SU-DHL-6 (cell line): ENCODE measurements around the gene NDUFA5.

Experiments used
- H2AFZ ChIP-seq: fragments of 200-600 bp; sonication (generic); 2 replicates; pipeline ENCODE4 v1.6.1; 2014; ENCODE audit warnings: low read depth, mild to moderate bottlenecking, moderate library complexity, mixed read lengths, antibody characterized with exemption, low read length; ENCODE audit not compliant: severe bottlenecking
- H3F3A ChIP-seq: fragments of 200-600 bp; shearing (Covaris generic); 2 replicates; pipeline ENCODE4 v1.6.0; 2016; ENCODE audit warnings: antibody characterized with exemption, mild to moderate bottlenecking; ENCODE audit not compliant: insufficient read depth
- H3K27ac ChIP-seq: fragments of 200-600 bp; sonication (generic); 2 replicates; pipeline ENCODE4 v1.5.1; 2016; ENCODE audit warnings: low read depth, mild to moderate bottlenecking, low read length, moderate library complexity, mixed read lengths
- H3K27me3 ChIP-seq: fragments of 200-600 bp; sonication (generic), shearing (Covaris generic); 2 replicates; pipeline ENCODE4 v1.6.0; 2014; ENCODE audit warnings: mild to moderate bottlenecking, low read length
- H3K36me3 ChIP-seq: fragments of 200-600 bp; sonication (generic); 2 replicates; pipeline ENCODE4 v1.6.1; 2014; ENCODE audit warnings: mild to moderate bottlenecking, low read length, mixed read lengths
- H3K4me2 ChIP-seq: fragments of 300-600, 200-600 bp; shearing (Covaris generic), sonication (generic); 2 replicates; pipeline ENCODE4 v1.6.0; 2014; ENCODE audit warnings: low read length, low read depth, mild to moderate bottlenecking; ENCODE audit not compliant: poor library complexity, severe bottlenecking
- H3K4me3 ChIP-seq: fragments of 200-600 bp; sonication (generic); 2 replicates; pipeline ENCODE4 v1.5.1; 2014; ENCODE audit warnings: antibody characterized with exemption, low read length, mild to moderate bottlenecking, mixed read lengths; ENCODE audit not compliant: insufficient read depth, poor library complexity, severe bottlenecking
- H3K79me2 ChIP-seq: fragments of 200-600 bp; sonication (generic); 2 replicates; pipeline ENCODE4 v1.6.1; 2014; ENCODE audit warnings: mild to moderate bottlenecking, low read length, moderate library complexity; ENCODE audit not compliant: insufficient read depth
- H3K9ac ChIP-seq: fragments of 200-600 bp; sonication (generic); 2 replicates; pipeline ENCODE4 v1.7.0; 2014; ENCODE audit warnings: mild to moderate bottlenecking, low read length
- H3K9me2 ChIP-seq: fragments of 200-600 bp; sonication (generic); replicated peaks from 2 replicates; pipeline ENCODE4 v1.6.1; 2014; ENCODE audit warnings: low read length; ENCODE audit not compliant: insufficient read depth
- H3K9me3 ChIP-seq: fragments of 200-600 bp; sonication (generic); 2 replicates; pipeline ENCODE4 v1.6.1; 2014; ENCODE audit warnings: low read length, mixed read lengths; ENCODE audit not compliant: insufficient read depth
- H4K20me1 ChIP-seq: fragments of 200-600 bp; sonication (generic); 2 replicates; pipeline ENCODE4 v1.6.1; 2014; ENCODE audit warnings: low read depth, mild to moderate bottlenecking, antibody characterized with exemption, low read length, moderate library complexity, mixed read lengths
- CTCF ChIP-seq: fragments of 200-600 bp; sonication (generic); IDR thresholded peaks from one replicate; pipeline ENCODE4 v1.5.1; 2017; ENCODE audit warnings: antibody characterized with exemption, mild to moderate bottlenecking, low read length, moderate library complexity; ENCODE audit not compliant: insufficient read depth, poor library complexity, severe bottlenecking
- EZH2phosphoT487 ChIP-seq: fragments of 200-600 bp; sonication (generic), shearing (Covaris generic); conservative IDR thresholded peaks from 2 replicates; pipeline ENCODE4 v1.6.1; 2018; ENCODE audit warnings: mild to moderate bottlenecking, antibody characterized with exemption, low read length, moderate library complexity, mixed read lengths

NDUFA5 gene

GRCh38 chr7:123539871-123540270, 17.7 kb downstream of the NDUFA5 start:
- Histone ChIP-seq H3K27ac (no peak overlapping the region), H3K79me2 (no peaks in the 10 kb centered on the region), H3F3A (peaks cover 15% of the 10 kb centered on the region; the same call in 1 of the 2 replicates), H3K9me3 (no peaks in the 10 kb centered on the region), H3K4me2 (no peak overlapping the region), H2AFZ (no peak overlapping the region), H3K4me3 (no peak overlapping the region), H3K9ac (no peak overlapping the region), H3K9me2 (no peaks in the 10 kb centered on the region), H4K20me1 (no peaks in the 10 kb centered on the region), H3K36me3 (no peaks in the 10 kb centered on the region), H3K27me3 (no peaks in the 10 kb centered on the region)
- no peak for TF ChIP-seq EZH2phosphoT487
- no peak for TF ChIP-seq CTCF

GRCh38 chr7:123538897-123539296, 18.7 kb downstream of the NDUFA5 start:
- Histone ChIP-seq H2AFZ (no peak overlapping the region), H3K36me3 (no peaks in the 10 kb centered on the region), H3K9ac (no peak overlapping the region), H3K9me3 (no peaks in the 10 kb centered on the region), H3K27me3 (no peaks in the 10 kb centered on the region), H3K4me3 (no peak overlapping the region), H3K27ac (no peak overlapping the region), H4K20me1 (no peaks in the 10 kb centered on the region), H3K4me2 (no peak overlapping the region), H3K79me2 (no peaks in the 10 kb centered on the region), H3F3A (peaks cover 20% of the 10 kb centered on the region), H3K9me2 (no peaks in the 10 kb centered on the region)
- TF ChIP-seq CTCF (no peak), EZH2phosphoT487 (no peak)

- Histone ChIP-seq H3K9me2 (no peaks in the 10 kb centered on the region), H3K9ac (no peak overlapping the region), H3F3A (peaks cover 22% of the 10 kb centered on the region), H3K27ac (no peak overlapping the region), H3K9me3 (no peaks in the 10 kb centered on the region), H4K20me1 (no peaks in the 10 kb centered on the region), H3K27me3 (no peaks in the 10 kb centered on the region), H2AFZ (no peak overlapping the region), H3K36me3 (no peaks in the 10 kb centered on the region), H3K79me2 (no peaks in the 10 kb centered on the region), H3K4me2 (no peak overlapping the region), H3K4me3 (no peak overlapping the region)
- no peak for TF ChIP-seq EZH2phosphoT487
- no peak for TF ChIP-seq CTCF
Measured at GRCh38 chr7:123538189-123538714, 19.4 kb downstream of the NDUFA5 start.
